Keratinocyte (primary cell): Measurements from ENCODE around the gene FGF18. TPM values are rescaled to one million over a fixed set of nuclear protein-coding genes. Genes with fewer than 3 reads are reported as not detected.
"Not testable (repeated sequence)": the region's sequence is repeated elsewhere in the genome, so short reads cannot be mapped to it uniquely, and the experiment has no call there.

ENCODE experiments used
- DNase-seq: peaks from one replicate; pipeline ENCODE4 v3.0.0-alpha.2; 2011; ENCODE audit warnings: low read depth, missing footprints, low spot score
- FAIRE-seq: peaks from 2 replicates; lab custom pipeline; 2011; peaks lifted over from hg19 to GRCh38; lab: Jason Lieb, UNC
- H2AFZ ChIP-seq: 2 replicates; pipeline ENCODE4 v1.6.0; 2012; ENCODE audit warnings: low read length, control low read depth, inconsistent platforms; ENCODE audit not compliant: control insufficient read depth
- H3K27ac ChIP-seq: 2 replicates; pipeline ENCODE4 v1.5.1; 2011; ENCODE audit warnings: low read length; ENCODE audit not compliant: control insufficient read depth, insufficient read depth
- H3K27me3 ChIP-seq: 3 replicates; pipeline ENCODE4 v1.6.0; 2011; ENCODE audit warnings: low read length; ENCODE audit not compliant: control insufficient read depth, insufficient read depth; ENCODE audit errors: extremely low read depth
- H3K36me3 ChIP-seq, 2 experiments: 2 replicates in 1 of 2; 3 replicates in 1 of 2; pipeline ENCODE4 v1.5.1; 2011; ENCODE audit warnings: low read length in 2 of 2, mild to moderate bottlenecking in 1 of 2; ENCODE audit not compliant: control insufficient read depth in 2 of 2, insufficient read depth in 2 of 2; ENCODE audit errors: extremely low read depth in 1 of 2
- H3K4me1 ChIP-seq: 3 replicates; pipeline ENCODE4 v1.5.1; 2011; ENCODE audit warnings: low read length; ENCODE audit not compliant: control insufficient read depth, insufficient read depth; ENCODE audit errors: extremely low read depth
- H3K4me2 ChIP-seq: 3 replicates; pipeline ENCODE4 v1.6.0; 2011; ENCODE audit warnings: low read depth, low read length; ENCODE audit not compliant: control insufficient read depth, insufficient read depth; ENCODE audit errors: extremely low read depth
- H3K4me3 ChIP-seq, 3 experiments: fragments of 200-600 bp in 1 of 3; sonication (generic) in 1 of 3; 2 replicates in 2 of 3; 3 replicates in 1 of 3; pipeline ENCODE4 v1.5.1; 2011 to 2016; ENCODE audit warnings: low read length in 3 of 3, mild to moderate bottlenecking in 3 of 3, control low read depth in 2 of 3, inconsistent platforms in 1 of 3, low read depth in 1 of 3, mixed read lengths in 1 of 3, mixed run types in 1 of 3, moderate library complexity in 1 of 3; ENCODE audit not compliant: control insufficient read depth in 2 of 3, insufficient read depth in 2 of 3; ENCODE audit errors: extremely low read depth in 1 of 3
- H3K79me2 ChIP-seq: 2 replicates; pipeline ENCODE4 v1.6.0; 2012; ENCODE audit warnings: low read length; ENCODE audit not compliant: control insufficient read depth, insufficient read depth
- H3K9ac ChIP-seq: 3 replicates; pipeline ENCODE4 v1.6.0; 2011; ENCODE audit warnings: low read length; ENCODE audit not compliant: control insufficient read depth, insufficient read depth; ENCODE audit errors: extremely low read depth
- H3K9me1 ChIP-seq: 3 replicates; pipeline ENCODE4 v1.6.0; 2011; ENCODE audit warnings: low read length; ENCODE audit not compliant: control insufficient read depth, insufficient read depth; ENCODE audit errors: extremely low read depth
- H3K9me3 ChIP-seq: 2 replicates; pipeline ENCODE4 v1.5.1; 2012; ENCODE audit warnings: low read depth, low read length; ENCODE audit not compliant: control insufficient read depth
- H4K20me1 ChIP-seq: 3 replicates; pipeline ENCODE4 v1.6.0; 2011; ENCODE audit warnings: low read length; ENCODE audit not compliant: control insufficient read depth, insufficient read depth; ENCODE audit errors: extremely low read depth
- EZH2 ChIP-seq: IDR thresholded peaks from one replicate; pipeline ENCODE4 v1.6.1; 2012; ENCODE audit warnings: inconsistent platforms, mild to moderate bottlenecking, low read length, moderate library complexity
- dilution Hi-C: fragments of 300-500 bp; cut with MboI; formaldehyde crosslinking; loops from one replicate; pipeline ENCODE4 v1.7.0; 2020; ENCODE audit warnings: low sequenced_read_pairs; ENCODE audit not compliant: extremely low pct_ligation_motif_present
- polyA plus RNA-seq, 5 experiments: library from polyadenylated mRNA; depleted of rRNA in 3 of 5; stranded (reverse) in 3 of 5; stranded (forward) in 1 of 5; unstranded in 1 of 5; fragments of >200 nt; gene quantifications; 1 replicate in 1 of 5; 2 replicates in 3 of 5; 3 replicates in 1 of 5; pipeline versions ENCODE4 v1.2.1 to v1.2.3, GENCODE V29; 2011 to 2012; ENCODE audit warnings: missing spikeins in 2 of 5, low read depth in 1 of 5, low replicate concordance in 1 of 5
- TF ChIP-seq, protein P1 (sequence below), 3 experiments: IDR thresholded peaks in 1 of 3; conservative IDR thresholded peaks in 1 of 3; optimal IDR thresholded peaks in 1 of 3; 2 replicates in 2 of 3; 3 replicates in 1 of 3; pipeline versions ENCODE3 to v1.5.1; 2011; ENCODE audit warnings: low read length in 3 of 3, mild to moderate bottlenecking in 3 of 3, moderate library complexity in 2 of 3, control low read depth in 1 of 3, inconsistent platforms in 1 of 3; ENCODE audit not compliant: insufficient read depth in 2 of 3; ENCODE audit errors: extremely low read depth in 1 of 3

FGF18 gene
- polyA plus RNA-seq, 1 donor (not counting 4 experiments of a cell fraction or from before 2014, with no cell fraction given): 0.05 TPM

DNA sequence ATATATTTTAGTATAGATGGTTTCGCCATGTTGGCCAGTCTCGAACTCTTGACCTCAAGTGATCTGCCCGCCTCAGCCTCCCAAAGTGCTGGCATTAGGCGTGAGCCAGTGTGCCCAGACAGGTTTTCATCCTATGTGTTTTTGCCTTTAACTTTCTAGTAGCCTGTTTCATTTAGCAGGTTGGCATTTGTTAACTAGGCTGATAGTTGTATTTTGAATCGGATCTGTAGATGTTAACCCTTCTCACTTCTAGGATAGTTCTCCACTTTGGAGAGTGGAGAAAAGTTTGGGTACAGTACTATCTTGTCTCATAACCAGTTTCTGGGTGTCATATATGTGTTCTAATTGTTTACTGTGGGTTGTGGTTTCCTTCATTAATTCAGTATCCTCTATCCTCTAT is 7.3 kb upstream of the FGF18 start:
- H4K20me1 ChIP-seq: peaks cover 37% of the 10 kb centered on the region
- H3K27ac ChIP-seq: no peak overlapping the region
- no peak for DNase-seq
- no peak for FAIRE-seq
- H2AFZ ChIP-seq: no peak overlapping the region
- dilution Hi-C loops: no loop called here
- no peak for TF ChIP-seq EZH2
- TF ChIP-seq, protein P1, sequence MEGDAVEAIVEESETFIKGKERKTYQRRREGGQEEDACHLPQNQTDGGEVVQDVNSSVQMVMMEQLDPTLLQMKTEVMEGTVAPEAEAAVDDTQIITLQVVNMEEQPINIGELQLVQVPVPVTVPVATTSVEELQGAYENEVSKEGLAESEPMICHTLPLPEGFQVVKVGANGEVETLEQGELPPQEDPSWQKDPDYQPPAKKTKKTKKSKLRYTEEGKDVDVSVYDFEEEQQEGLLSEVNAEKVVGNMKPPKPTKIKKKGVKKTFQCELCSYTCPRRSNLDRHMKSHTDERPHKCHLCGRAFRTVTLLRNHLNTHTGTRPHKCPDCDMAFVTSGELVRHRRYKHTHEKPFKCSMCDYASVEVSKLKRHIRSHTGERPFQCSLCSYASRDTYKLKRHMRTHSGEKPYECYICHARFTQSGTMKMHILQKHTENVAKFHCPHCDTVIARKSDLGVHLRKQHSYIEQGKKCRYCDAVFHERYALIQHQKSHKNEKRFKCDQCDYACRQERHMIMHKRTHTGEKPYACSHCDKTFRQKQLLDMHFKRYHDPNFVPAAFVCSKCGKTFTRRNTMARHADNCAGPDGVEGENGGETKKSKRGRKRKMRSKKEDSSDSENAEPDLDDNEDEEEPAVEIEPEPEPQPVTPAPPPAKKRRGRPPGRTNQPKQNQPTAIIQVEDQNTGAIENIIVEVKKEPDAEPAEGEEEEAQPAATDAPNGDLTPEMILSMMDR (optimal IDR thresholded peaks at IDR 0.05 in 1 of 3, IDR thresholded peaks at IDR 0.05 in 1 of 3, conservative IDR thresholded peaks at IDR 0.05 in 1 of 3; ENCODE audit: extremely low read depth in 1 of 3, insufficient read depth in 2 of 3, low read length in 3 of 3): no peak
- no peak overlapping the region for H3K4me3 ChIP-seq
- H3K9me1 ChIP-seq: no peaks in the 10 kb centered on the region
- no peaks in the 10 kb centered on the region for H3K4me1 ChIP-seq
- H3K4me2 ChIP-seq: no peak overlapping the region
- peaks cover 23% of the 10 kb centered on the region for H3K79me2 ChIP-seq
- no peaks in the 10 kb centered on the region for H3K27me3 ChIP-seq
- H3K36me3 ChIP-seq: peaks cover 18 to 41% of the 10 kb centered on the region in 2 experiments
- H3K9me3 ChIP-seq: no peaks in the 10 kb centered on the region
- no peak overlapping the region for H3K9ac ChIP-seq

DNA sequence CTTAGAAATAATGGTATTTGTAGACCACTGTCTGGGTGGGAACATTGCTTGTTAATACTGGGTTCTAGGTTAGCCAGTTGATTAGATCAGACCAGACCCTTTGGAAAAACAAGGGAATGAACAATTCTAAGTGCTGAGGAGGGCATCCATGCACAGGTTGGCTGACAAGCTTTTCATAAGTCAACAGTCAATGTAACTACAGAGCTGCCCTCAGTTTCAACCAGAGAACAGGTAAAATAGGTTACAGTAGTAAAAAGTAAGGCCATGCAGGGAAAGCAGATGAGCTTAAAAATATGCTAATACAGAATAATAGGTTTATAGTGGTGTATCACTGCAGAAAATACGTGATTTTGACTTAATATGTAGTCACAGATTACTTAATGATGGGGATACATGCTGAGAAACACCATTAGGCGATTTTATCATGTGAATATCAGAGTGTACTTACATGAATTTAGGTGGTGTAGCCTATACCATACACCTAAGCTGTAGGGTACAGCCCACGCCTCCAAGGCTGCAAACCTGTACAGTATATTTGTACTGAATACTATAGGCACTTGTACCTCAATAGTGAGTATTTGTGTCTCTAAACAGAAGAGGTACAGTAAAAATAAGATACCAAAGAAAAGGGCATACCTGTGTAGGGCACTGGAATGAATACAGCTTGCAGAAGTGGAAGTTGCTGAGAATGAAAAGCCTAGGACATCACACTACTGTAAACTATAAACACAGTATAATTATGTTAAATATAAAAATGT is 6.1 kb upstream of the FGF18 start:
- H3K27ac ChIP-seq: no peak overlapping the region
- TF ChIP-seq EZH2: no peak
- TF ChIP-seq, protein P1 (optimal IDR thresholded peaks at IDR 0.05 in 1 of 3, IDR thresholded peaks at IDR 0.05 in 1 of 3, conservative IDR thresholded peaks at IDR 0.05 in 1 of 3; ENCODE audit: extremely low read depth in 1 of 3, insufficient read depth in 2 of 3, low read length in 3 of 3): no peak
- peaks cover 36% of the 10 kb centered on the region for H4K20me1 ChIP-seq
- no peaks in the 10 kb centered on the region for H3K4me1 ChIP-seq
- H3K9me1 ChIP-seq: no peaks in the 10 kb centered on the region
- H3K4me3 ChIP-seq: no peak overlapping the region
- no peaks in the 10 kb centered on the region for H3K9me3 ChIP-seq
- dilution Hi-C loops: no loop called here
- H3K27me3 ChIP-seq: no peaks in the 10 kb centered on the region
- H3K79me2 ChIP-seq: peaks cover 16% of the 10 kb centered on the region
- no peak overlapping the region for H3K4me2 ChIP-seq
- H3K9ac ChIP-seq: no peak overlapping the region
- DNase-seq (no peak), FAIRE-seq (no peak)
- no peak overlapping the region for H2AFZ ChIP-seq
- H3K36me3 ChIP-seq: peaks cover 16 to 35% of the 10 kb centered on the region in 2 experiments

DNA sequence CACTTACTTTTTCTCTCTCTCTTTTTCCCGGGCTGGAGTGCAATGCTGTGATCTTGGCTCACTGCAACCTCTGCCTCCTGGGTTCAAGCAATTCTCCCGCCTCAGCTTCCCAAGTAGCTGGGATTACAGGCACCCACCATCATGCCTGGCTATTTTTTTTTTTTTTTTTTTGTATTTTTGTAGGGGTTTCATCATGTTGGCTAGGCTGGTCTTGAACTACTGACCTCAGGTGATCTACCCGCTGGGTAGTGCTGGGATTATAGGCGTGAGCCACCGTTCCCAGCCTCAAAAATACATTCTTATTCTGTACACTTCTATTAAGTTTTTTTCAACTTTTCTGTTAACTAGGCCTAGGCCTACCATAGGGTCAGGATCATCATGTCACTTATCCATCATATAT is 5.5 kb upstream of the FGF18 start:
- DNase-seq, H3K9ac ChIP-seq, H3K4me1 ChIP-seq, H3K9me3 ChIP-seq, H3K4me2 ChIP-seq, FAIRE-seq, H3K4me3 ChIP-seq, dilution Hi-C loops, H2AFZ ChIP-seq, H3K9me1 ChIP-seq, H3K27me3 ChIP-seq, H3K27ac ChIP-seq: not testable (repeated sequence)
- peaks cover 14 to 28% of the 10 kb centered on the region in 2 experiments for H3K36me3 ChIP-seq
- peaks cover 32% of the 10 kb centered on the region for H4K20me1 ChIP-seq
- peaks cover 10% of the 10 kb centered on the region for H3K79me2 ChIP-seq
